Mesenteric fat pad (tissue), 1 donor: Measurements from ENCODE around the gene RGS16. TPM values are rescaled to one million over a fixed set of nuclear protein-coding genes. Genes with fewer than 3 reads are reported as not detected.

Experiments
- DNase-seq: peaks from one replicate; pipeline ENCODE4 v3.0.0-alpha.2; 2020; ENCODE audit warnings: low spot score
- total RNA-seq: library from RNA; stranded (reverse); fragmentation: NEBNext Ultra II Directional; extraction: Animal tissue kit (Norgen Biotek cat#: 25700); gene quantifications from one replicate; pipeline ENCODE4 v1.2.1, GENCODE V29; 2021
- donor health status: DM: yes; HTN: yes; CAD: no.

The RGS16 gene
- total RNA-seq, 1 donor from 2014 or later, result 25.0 TPM

DNA sequence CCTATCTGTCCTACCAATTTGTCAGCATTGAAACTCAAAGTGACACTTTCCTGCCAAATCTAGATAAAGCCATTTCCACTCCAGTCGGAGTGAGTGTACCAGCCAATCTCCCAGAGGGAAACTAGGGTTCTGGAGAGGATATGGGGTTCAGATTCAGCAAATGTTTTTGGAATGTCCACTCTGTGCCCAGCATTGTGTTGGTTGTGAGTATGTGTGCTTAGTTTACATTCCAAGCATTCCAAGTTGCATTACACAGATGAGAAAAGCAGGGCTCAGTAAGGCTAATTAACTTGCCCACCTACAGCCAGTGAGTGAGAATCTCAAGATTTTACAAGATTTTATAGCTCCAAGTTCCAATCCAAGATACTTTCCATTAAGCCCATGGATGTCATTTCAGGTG lies 26.4 kb upstream of the RGS16 start:
- DNase-seq, result no peak

DNA sequence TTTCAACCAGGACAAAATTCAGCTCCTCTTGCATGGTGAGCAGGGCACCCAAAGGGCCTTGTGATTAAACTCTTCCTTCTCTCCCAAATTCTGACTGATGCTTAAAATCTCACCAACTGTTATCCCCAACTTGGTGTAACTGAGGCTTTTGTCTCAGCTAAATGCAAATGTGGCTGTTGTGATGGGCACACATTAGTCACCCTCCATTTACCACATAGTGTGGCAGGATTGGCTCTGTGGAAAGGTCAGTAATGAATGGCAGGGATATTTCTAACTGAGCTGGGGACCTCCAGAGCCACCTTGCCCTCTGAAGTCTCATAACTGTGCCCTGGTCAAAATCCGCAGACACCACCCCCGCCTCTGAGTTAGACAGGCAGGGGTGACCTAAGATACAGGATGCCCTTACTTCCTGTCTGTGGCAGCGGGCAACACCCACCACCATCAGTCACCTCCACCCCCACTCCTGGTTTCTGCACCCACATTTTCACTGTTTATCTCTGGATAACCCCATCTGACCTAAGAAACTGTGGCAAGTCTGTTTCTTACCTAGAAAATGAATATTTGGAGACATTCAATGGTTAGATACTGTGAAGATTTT lies 25.4 kb upstream of the RGS16 start:
- DNase-seq, result no peak

DNA sequence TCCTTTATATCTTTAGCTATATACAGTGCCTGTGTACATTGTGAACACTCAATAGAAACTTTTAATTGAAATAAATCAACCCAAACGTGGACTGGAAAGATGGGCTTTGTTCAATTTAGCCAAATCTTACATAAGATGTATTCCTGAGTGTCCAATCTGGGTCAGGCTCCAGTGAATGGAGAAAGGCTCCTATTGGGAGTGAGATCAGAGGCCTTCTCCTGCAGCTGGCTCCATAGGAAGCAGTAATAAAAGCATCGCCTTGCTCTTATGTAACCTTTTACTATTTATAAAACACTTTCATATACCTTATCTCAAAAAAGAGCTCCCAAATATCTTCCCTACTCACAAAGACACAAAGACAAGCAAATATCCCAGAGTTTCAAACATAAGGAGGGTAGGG lies 24.9 kb upstream of the RGS16 start:
- DNase-seq, result no peak

DNA sequence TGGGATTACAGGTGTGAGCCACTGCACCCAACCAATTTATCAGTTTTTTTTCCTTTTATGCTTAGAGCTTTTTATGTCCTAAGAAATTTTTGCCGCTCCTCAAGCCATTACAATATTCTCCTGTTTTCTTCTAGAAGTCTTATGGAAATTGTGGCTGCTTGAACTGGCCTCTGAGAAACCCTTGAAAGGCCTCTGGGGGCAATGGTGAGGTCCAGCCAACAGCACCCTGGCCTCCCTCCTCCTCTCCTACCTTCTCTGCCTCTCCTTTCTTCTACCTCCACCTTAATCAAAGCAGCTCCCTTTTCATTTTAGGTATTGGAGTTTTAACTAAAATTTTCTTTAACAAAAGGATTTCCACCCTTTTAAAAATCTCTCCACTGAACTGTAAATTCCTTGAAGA lies 24.5 kb upstream of the RGS16 start:
- no peak for DNase-seq

DNA sequence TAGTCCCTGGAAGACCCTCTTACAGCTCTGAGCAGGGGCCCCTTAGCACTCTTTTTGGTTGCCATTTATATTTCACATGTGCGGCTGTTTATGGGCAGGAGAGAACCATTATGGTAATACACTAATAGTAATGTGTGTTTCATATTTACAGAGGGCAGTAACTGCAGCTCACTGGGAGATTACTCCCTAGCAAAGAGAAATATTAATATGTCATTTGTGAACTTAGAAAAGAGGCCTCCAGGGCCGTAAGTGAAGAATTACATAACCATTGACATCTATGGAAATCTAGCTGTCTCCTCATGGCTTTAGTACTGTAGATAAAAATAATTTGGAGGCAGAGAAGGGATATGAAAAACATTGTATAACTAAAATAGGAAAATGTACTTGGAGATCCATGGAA lies 23.4 kb upstream of the RGS16 start:
- DNase-seq, result no peak

DNA sequence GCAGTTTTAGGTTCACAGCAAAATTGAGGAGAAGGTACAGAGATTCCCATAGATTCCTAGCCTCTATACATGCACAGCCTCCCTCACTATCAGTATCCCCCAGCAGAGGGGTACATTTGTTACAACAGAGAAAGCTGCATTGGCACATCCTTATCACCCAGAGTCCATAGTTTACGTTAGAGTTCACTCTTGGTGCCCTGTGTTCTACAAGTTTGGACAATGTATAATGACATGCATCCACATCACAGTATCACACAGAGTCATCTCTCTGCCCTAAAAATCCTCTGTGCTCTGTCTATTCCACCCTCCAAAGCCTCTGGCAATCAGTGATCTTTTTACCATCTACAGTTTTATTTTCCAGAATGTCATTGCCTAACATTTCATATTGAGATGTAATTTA lies 22.3 kb upstream of the RGS16 start:
- DNase-seq, result no peak

DNA sequence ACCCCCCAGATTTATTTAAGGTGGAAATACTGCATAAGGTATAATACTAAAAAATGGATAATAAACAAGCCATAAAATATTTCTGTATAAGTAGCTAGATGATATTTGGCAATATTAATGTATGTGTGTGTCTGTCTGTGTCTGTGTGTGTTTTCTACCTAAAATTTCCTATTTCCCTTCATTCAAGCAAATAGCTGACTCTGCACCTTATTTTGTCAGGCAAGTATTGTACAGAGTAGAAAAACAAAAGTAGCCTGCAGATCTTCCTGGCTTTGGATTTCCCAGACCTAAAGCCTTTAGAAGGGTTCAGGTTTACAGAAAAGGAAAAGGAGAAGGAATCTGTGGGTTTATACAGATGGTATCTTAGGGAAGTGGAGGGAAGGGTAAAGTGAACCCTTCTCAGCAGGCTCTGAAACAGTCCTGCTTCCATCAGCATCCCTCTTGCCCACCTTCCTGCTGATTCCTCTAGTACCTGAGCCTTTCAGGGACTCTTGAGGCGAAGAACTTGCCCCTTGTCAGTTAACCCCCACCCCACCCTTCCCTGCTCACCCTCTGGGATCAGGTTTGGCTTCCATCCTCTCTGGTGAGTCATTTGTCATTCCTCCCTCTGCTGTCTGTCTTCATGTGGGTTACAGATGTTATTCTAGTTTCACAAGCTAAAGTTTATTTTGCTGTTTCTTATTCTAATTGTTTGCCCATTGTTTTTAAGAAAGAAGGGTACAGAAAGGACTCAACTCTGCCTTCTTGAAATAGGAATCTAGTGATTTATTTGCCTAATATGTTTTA lies 21.7 kb upstream of the RGS16 start:
- DNase-seq, result no peak

DNA sequence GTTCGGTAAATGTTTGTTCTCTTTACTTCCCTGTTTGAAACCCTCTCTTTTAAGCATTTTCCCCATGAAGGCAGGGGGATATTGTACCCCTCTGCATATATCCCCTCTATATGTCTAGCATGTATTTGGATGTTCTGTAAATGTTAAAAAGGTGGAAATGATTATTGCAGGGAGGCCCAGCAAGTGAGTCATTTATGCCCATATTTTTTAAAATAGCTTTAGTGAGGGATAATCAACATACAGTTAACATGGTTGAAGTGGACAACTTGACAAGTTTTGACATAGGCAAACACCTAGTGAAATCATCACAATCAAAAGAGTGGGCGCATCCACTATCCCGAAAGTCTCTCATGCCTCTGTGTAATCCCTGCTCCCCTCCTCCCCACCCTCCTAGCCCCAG lies 20.8 kb upstream of the RGS16 start:
- DNase-seq, result no peak

DNA sequence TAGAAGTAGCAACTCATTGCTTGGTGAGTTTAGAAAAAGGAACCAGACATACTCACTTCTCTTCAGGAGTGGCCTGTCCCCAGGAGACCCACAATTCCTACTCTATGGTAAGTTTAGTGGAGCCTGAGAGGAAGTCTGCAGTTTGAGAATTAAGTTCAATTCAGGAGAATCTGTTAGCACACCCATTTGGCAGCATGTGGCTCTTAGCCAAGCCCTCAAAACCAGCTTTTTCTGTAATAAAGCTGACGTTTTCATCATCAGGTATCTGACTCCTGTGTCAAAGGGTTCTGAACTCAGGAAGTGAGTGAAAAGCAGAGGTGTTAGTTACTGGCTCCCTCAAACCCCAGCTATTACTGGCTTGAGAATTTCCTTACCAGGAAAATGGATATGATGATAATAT lies 20.4 kb upstream of the RGS16 start:
- no peak for DNase-seq

DNA sequence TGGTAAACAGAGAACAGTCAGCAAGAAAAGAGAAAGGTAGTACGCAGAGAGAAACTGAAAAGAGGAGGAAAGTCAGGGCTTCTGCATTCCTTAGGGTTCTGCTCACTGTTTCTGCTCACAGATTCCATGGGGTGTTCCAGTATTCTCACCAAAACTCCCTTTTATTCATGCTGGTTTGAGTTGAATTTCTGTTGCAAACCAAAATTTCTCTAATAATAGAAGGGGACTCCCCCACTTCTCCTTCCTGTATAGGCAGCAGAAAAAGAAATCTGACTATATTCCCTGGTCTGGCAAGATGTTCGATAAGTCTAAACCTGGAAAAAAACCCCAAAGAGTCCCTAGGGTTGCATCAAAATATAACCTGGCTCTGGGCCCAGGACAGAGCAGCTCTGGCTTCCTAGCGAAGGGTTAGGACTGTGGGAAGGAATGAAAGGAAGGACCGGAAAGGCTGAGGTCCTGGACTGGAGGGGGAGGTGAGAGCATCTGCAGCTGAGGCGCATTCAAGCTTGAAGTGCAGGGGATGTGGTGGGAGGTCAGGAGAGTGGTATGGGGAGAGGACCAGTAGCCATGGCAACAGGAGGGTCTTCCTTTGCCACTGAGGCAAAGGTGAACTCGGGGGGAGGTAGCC lies 18.8 kb upstream of the RGS16 start:
- no peak for DNase-seq

DNA sequence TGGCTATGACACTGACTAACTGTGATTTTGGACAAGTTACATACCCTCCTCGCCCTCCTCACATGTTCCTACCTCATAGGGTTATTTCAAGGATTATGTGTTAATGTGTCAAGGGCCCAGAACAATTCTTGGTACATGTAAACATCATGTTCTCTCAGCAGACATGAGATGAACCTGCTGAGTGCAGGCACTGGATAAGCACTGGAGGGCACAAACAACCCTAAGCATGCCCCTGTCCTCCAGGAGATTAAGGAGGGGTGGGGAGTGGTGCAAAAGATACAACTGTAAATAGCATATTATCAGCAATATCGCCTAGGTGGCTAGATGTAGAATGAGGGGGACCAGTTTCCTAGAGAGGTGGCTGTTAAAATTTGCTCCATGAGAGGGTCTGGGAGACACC lies 17.7 kb upstream of the RGS16 start:
- DNase-seq, result no peak

DNA sequence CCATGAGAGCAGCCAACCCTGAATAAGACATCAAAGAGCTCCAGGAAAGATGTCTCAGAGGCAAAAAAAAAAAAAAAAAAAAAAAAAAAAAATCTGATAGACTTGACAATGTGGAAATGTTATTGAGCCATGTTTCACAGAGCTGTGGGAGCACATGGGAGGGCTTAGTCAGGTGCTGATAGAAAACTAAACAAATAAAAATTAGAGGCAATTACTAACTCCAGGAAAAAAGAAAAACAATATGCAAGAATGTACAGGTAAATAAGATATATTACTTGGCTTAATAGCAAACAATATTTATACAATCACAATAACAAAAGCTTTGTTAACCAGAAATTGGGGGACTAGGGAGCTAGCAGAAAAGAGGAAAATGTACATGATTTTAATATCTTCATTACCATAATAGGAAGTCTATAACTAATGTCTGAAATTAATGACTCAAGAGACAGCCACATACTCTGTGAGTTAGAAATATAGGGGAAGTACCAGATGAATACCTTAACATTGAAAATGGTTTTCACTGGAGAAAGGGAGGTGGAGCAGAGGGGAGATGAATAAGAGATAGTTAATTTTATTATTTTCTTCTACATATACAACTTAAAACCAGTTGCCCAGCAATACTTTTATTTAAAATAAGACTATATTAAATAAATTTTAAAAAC lies 16.9 kb upstream of the RGS16 start:
- no peak for DNase-seq

DNA sequence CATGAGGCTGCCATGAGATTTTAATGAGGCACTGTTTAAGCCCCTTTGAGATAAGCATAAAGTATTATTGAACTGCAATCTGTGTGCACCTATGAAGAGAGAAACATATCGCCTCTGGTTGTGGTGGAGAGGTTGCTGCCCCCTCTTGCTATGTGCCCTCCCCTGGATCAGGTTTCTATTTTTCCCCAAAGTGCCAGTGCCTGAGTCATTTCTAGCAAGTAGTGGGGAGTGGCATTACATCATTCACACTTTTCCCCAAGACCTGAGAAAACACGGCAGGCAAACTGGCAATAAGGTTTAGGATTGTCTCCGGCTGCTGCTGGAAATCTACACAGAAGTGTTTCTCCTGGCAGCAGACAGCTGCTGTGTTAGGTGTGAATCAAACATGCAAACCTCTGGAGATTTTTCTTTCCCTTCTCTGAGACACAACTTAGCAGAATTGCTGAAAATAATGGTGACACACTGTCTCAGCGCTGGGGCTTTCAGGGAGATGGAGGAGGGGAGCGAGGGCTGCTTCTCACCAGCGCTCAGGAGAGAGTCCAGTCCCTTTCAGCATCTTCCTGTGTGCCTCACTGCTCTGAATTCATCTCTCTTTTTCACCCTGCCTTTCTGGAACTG lies 13.7 kb upstream of the RGS16 start:
- no peak for DNase-seq

DNA sequence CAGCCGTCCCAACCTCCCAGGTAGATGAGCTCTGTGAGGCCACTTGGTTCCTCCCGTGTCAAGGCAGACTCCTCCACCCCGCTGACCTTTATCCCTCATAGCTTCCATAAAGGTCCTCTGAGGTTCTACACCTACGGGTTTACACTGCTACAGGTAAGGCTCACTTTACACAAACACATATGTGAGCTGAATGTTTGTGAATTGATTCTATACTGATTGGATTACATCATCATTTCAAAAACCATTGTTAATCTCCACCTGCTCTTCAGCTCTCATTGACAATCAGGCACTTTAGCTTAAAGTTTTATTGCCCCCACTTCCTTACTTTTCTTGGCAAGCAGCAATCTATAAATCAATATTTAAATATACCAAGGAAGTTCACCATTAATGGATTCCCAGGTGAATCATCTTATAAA lies 12.8 kb upstream of the RGS16 start:
- DNase-seq, result no peak

DNA sequence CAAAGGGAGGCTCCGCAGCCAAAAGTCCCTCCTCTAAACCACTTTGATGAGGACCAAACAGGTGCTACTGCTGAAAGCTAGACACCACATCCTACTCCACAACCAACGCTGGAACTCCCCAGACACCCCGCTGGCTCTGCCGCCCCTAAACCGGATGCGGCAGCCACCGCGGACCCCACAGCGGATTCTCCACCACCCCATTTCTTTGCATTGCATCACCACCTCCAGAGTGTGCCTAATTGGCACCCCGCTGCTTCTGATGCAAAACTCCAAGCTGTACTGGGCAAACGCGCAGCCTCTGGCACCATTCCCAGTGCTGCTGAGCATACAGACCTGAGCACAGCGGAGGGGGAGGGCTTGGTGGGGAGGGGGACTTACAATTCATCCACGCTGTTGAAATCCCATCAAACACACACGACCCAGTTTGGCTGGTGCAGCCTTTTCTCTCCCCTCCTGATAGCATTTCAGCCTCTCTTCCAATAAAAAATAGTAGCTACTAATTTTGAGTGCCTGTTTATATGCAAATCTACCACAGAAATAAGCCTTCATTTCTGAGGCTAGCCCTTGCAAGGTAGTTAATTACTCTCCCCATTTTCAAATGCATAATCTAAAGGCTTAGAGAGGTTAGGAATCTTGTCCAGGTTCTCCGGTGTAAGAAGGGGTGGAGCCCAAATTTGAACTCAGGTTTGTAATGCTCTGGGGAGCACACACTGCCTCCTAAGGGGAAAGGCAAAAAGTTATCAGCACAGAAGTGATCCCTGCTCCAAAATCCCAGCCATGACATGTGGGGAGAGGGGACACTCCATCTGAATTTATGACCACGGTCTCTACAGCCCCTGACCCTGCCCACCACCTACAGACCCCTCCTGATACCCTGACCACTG lies 12.2 kb upstream of the RGS16 start:
- DNase-seq, result no peak

DNA sequence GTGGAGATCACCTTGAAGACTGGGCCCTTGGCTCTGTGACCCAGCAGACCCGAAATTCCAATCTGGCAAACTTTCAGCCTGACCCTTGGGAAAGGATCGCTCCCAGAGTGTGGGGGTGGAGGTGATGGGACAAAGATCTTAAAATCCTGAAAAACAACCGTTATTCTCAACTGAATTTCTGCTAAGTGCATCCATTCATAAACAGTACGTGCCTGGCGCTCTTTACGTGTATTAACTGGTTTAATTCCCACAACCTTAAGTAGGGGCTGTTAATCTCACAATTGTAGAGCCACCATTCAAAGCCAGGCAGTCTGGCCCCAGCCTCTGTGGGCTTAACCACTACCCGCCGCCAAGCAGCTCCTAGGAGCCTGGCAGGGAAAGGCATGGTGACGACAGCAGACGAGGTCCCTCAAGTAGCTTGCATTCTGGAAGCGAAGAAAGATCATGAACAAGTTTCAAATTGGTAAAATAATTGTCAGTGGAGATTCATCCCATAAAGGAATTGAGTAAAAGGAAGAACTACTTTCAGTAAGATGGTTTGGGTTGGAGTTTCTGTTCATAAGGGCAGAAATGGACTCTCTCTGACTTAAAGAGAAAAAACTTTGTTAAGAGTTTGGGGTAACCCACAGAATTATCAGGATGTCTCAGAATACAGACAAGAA lies 11.4 kb upstream of the RGS16 start:
- no peak for DNase-seq

DNA sequence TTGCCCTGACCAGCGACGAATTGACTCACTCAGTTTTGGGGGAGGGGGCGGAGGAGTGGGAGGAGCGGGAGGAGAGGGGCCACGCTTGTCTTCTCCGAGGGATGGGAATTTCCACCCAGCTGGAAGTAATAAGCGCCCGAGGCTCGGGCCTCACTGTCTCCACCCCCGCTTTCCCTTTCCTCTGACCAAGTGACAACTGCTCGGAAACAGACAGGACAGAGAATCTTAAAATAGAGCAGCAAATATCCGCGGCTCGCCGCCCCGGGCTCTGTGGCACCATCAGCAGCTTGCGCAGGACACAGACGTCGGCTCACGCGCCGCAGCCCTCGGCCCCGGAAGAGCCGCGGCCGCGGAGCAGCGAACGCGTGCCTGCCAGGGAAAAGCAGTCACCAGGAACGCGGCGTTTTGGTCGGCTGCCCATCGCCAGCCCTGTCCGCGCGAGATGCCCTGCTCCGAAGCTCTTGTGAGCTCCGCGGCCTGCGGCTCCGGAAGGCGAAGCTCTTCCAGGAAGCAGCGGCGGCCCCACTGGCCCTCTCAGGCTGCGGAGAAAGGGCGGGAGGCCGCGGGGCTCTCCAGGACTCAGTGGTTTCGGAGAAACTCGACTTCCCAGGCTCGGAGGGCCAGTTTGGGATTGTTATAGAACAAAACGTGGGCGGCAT lies 10.7 kb upstream of the RGS16 start:
- peak; percentile 94 for DNase-seq

DNA sequence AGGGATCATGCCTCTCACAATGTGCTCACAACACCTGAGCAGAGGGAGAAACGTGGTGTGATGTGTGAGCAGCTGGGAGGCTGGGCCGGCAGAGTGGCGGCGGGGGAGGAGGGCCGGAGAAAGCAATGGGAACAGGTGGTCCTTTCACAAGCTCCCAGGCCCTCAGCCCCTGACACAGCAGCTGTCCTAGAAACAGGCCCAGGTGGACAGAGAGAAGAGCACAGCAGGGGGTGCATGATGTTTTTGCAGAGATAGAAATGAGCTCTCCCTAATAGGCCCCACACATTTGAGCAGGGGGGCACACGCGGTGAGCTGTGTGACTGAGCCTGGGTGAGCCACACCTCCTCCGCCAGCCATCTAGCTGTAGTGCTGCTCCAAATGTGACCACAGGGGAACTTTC lies 7.6 kb upstream of the RGS16 start:
- DNase-seq, result no peak

DNA sequence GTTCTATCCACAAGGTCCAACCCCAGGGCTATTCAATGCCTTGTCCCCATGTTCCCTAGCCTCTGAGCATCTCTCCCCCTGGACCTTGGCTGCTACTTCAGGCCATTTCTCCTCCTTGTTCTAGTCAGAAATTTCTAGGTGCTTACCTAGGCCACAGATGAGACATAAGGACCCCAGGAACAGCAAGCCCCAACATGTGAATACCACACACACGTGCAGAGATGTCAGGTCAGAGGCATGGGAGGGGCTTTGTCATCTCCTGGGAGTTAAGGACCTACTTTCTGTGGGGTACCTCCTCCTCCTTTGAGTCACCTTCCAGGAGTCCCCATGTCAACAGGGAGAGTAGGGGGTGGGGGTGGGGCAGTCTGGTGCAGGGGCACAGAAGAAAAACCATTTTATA lies 7.1 kb upstream of the RGS16 start:
- DNase-seq, result no peak
